GM12878 (cell line): ENCODE results near the gene BMPR2. TPM values are rescaled to one million over a fixed set of nuclear protein-coding genes. Genes with fewer than 3 reads are reported as not detected.
A peak's percentile ranks its signal among the peaks of the same experiment; 100 is the strongest.

Experiments
- ATAC-seq: fragments of 200-7000 bp; cut with Tn5 transposase; 3 replicates; pipeline ENCODE4 v1.9.1; 2020; ENCODE audit warnings: mild to moderate bottlenecking, moderate library complexity
- BruUV-seq: library from RNA; stranded (reverse); fragments of 400-500 nt; replicated peaks from 2 replicates; lab custom pipeline; 2021; lab: Mats Ljungman, UMichigan
- CTCF ChIA-PET: fragments of 300-600 bp; sonication (Branson Sonifier 250); formaldehyde crosslinking; extraction: SDS; loops from one replicate; lab custom pipeline; 2021; ENCODE audit warnings: inconsistent platforms; lab: Yijun Ruan, JAX
- POLR2A ChIA-PET: fragments of 350-600 bp; formaldehyde crosslinking; extraction: SDS; loops from one replicate; lab custom pipeline; 2021; ENCODE audit warnings: inconsistent platforms; lab: Charles Lee
- RAD21 ChIA-PET: fragments of 300-600 bp; sonication (Branson Sonifier 250); formaldehyde crosslinking; loops from one replicate; lab custom pipeline; 2023; ENCODE audit warnings: antibody characterized with exemption; ENCODE audit not compliant: unreplicated experiment; lab: Charles Lee
- SMC1A ChIA-PET: fragments of 300-600 bp; sonication (Branson Sonifier 250); formaldehyde crosslinking; loops from one replicate; lab custom pipeline; 2023; ENCODE audit not compliant: unreplicated experiment, uncharacterized antibody; lab: Charles Lee
- DNase-seq: peaks from one replicate; pipeline ENCODE4 v3.0.0-alpha.2; 2011; ENCODE audit warnings: low read depth, low spot score
- FAIRE-seq: peaks from 3 replicates; lab custom pipeline; 2011; peaks lifted over from hg19 to GRCh38; lab: Jason Lieb, UNC
- H2AFZ ChIP-seq: 2 replicates; pipeline ENCODE4 v1.6.0; 2011; ENCODE audit warnings: low read depth, low read length, control low read depth; ENCODE audit not compliant: control insufficient read depth
- H3K27ac ChIP-seq: 2 replicates; pipeline ENCODE4 v1.5.1; 2011; ENCODE audit warnings: control low read depth; ENCODE audit not compliant: control insufficient read depth, insufficient read depth
- H3K27me3 ChIP-seq, 2 experiments: replicated peaks in 1 of 2; 2 replicates each; pipeline versions ENCODE4 v1.6.0 to v1.6.1; 2011; ENCODE audit warnings: low read length in 1 of 2; ENCODE audit not compliant: control insufficient read depth in 2 of 2, insufficient read depth in 2 of 2
- H3K36me3 ChIP-seq, 2 experiments: 2 replicates each; pipeline ENCODE4 v1.5.1; 2011; ENCODE audit warnings: low read length in 1 of 2; ENCODE audit not compliant: control insufficient read depth in 2 of 2, insufficient read depth in 2 of 2
- H3K4me1 ChIP-seq: 2 replicates; pipeline ENCODE4 v1.6.1; 2011; ENCODE audit warnings: mild to moderate bottlenecking, low read length, moderate library complexity, mixed read lengths; ENCODE audit not compliant: control insufficient read depth, insufficient read depth
- H3K4me2 ChIP-seq: 2 replicates; pipeline ENCODE4 v1.6.0; 2011; ENCODE audit warnings: control low read depth; ENCODE audit not compliant: control insufficient read depth, insufficient read depth
- H3K4me3 ChIP-seq: fragments of 200-600 bp; sonication (generic); 2 replicates; pipeline ENCODE4 v1.5.1; 2016
- H3K79me2 ChIP-seq: 2 replicates; pipeline ENCODE4 v1.6.0; 2011; ENCODE audit warnings: low read length; ENCODE audit not compliant: control insufficient read depth, insufficient read depth
- H3K9ac ChIP-seq: 2 replicates; pipeline ENCODE4 v1.8.0; 2011; ENCODE audit warnings: low read length, control low read depth, mixed read lengths; ENCODE audit not compliant: control insufficient read depth, insufficient read depth
- H3K9me3 ChIP-seq: replicated peaks from 3 replicates; pipeline ENCODE4 v1.5.1; 2011; ENCODE audit warnings: mild to moderate bottlenecking, low read length; ENCODE audit not compliant: control insufficient read depth, insufficient read depth
- H4K20me1 ChIP-seq: 2 replicates; pipeline ENCODE4 v1.6.0; 2011; ENCODE audit not compliant: control insufficient read depth, insufficient read depth
- EP300 ChIP-seq, 2 experiments: fragments of 150-350 bp in 1 of 2; IDR thresholded peaks; 2 replicates each; pipeline ENCODE4 v1.6.1; 2011 to 2012; ENCODE audit warnings: low read depth in 2 of 2, low read length in 2 of 2, borderline replicate concordance in 1 of 2, improper control_type of control experiment in 1 of 2, inconsistent platforms in 1 of 2; ENCODE audit not compliant: control insufficient read depth in 1 of 2
- EZH2 ChIP-seq: IDR thresholded peaks from 2 replicates; pipeline ENCODE4 v1.6.1; 2012; ENCODE audit warnings: low read depth, mild to moderate bottlenecking, control low read depth, inconsistent platforms, low read length, borderline replicate concordance; ENCODE audit not compliant: control insufficient read depth
- GATAD2B ChIP-seq: fragments of 450-650 bp; conservative IDR thresholded peaks from 2 replicates; pipeline ENCODE4 v1.6.1; 2017; ENCODE audit warnings: low read depth, mild to moderate bottlenecking, moderate library complexity
- IKZF2 ChIP-seq, 2 experiments: fragments of 450-650 bp; IDR thresholded peaks; 2 replicates each; pipeline ENCODE4 v1.6.1; 2017; ENCODE audit warnings: mild to moderate bottlenecking in 2 of 2, moderate library complexity in 2 of 2
- JUNB ChIP-seq: IDR thresholded peaks from 2 replicates; pipeline ENCODE4 v1.6.1; 2016; ENCODE audit warnings: antibody characterized with exemption, mild to moderate bottlenecking
- MXI1 ChIP-seq: fragments of 150-350 bp; IDR thresholded peaks from 2 replicates; pipeline ENCODE4 v1.6.1; 2011; ENCODE audit warnings: low read depth, mild to moderate bottlenecking, inconsistent platforms, low read length, improper control_type of control experiment
- SREBF2 ChIP-seq: IDR thresholded peaks from 2 replicates; pipeline ENCODE4 v1.6.1; 2012; ENCODE audit warnings: mild to moderate bottlenecking, low read length
- TCF7 ChIP-seq: IDR thresholded peaks from 2 replicates; pipeline ENCODE4 v1.6.1; 2014; ENCODE audit warnings: antibody characterized with exemption, borderline replicate concordance
- WRNIP1 ChIP-seq: IDR thresholded peaks from 2 replicates; pipeline ENCODE4 v1.6.1; 2011; ENCODE audit warnings: low read depth, low read length, improper control_type of control experiment, borderline replicate concordance
- ZNF384 ChIP-seq: IDR thresholded peaks from 2 replicates; pipeline ENCODE4 v1.6.1; 2012; ENCODE audit warnings: low read depth, mild to moderate bottlenecking, low read length, improper control_type of control experiment, borderline replicate concordance
- WGBS: methylation state at CpG from one replicate; pipeline ENCODE4 v1.1.6; 2016; ENCODE audit warnings: low lambda C conversion rate; ENCODE audit not compliant: insufficient replicate concordance, insufficient coverage; ENCODE audit errors: missing lambda C conversion rate; 5-methylcytosine and 5-hydroxymethylcytosine counted together
- in situ Hi-C: fragments of 300-500 bp; cut with MboI; formaldehyde crosslinking; loops from 9 replicates; pipeline ENCODE4 v1.14.3; 2018; ENCODE audit warnings: mixed read lengths
- intact Hi-C: fragments of 100-400 bp; cut with micrococcal nuclease; formaldehyde crosslinking; loops from one replicate; pipeline ENCODE4 v1.14.2; 2022; ENCODE audit not compliant: unreplicated experiment
- polyA plus RNA-seq, 11 experiments: library from polyadenylated mRNA; depleted of rRNA in 4 of 11; unstranded in 6 of 11; stranded (reverse) in 5 of 11; fragments of >200 nt; fragmentation: Nextera tagmentation in 4 of 11; fragmentation: Illumina TruSeq in 1 of 11; extraction: Ambion mirVana in 4 of 11; extraction: Trizol in 1 of 11; gene quantifications; 1 replicate in 1 of 11; 2 replicates in 10 of 11; pipeline versions ENCODE4 v1.2.1 to v1.2.3, GENCODE V29; 2011 to 2016; ENCODE audit warnings: inconsistent platforms in 2 of 11, missing spikeins in 2 of 11, low read depth in 1 of 11
- total RNA-seq, 4 experiments: library from RNA; depleted of rRNA in 3 of 4; stranded (reverse); fragments of >200 nt in 3 of 4; fragmentation: Illumina TruSeq in 1 of 4; extraction: Trizol in 1 of 4; gene quantifications; 2 replicates each; pipeline versions ENCODE4 v1.2.1 to v1.2.3, GENCODE V29; 2013 to 2021
- TF ChIP-seq, protein P1 (sequence below): IDR thresholded peaks from 2 replicates; pipeline ENCODE4 v1.6.1; 2012; ENCODE audit warnings: low read depth, low read length, improper control_type of control experiment
- TF ChIP-seq, protein P2 (sequence below): fragments of 450-650 bp; formaldehyde crosslinking; IDR thresholded peaks from 2 replicates; pipeline ENCODE4 v1.5.0; 2022; ENCODE audit warnings: mild to moderate bottlenecking, missing genetic modification characterization
- TF ChIP-seq, protein P3 (sequence below): fragments of 150-350 bp; IDR thresholded peaks from 2 replicates; pipeline ENCODE4 v1.6.1; 2014; ENCODE audit warnings: mild to moderate bottlenecking, low read depth, low read length
- TF ChIP-seq, protein P4 (sequence below): IDR thresholded peaks from 2 replicates; pipeline ENCODE4 v1.6.1; 2012; ENCODE audit warnings: low read length, inconsistent platforms

Gene BMPR2
- total and polyA plus RNA-seq, 10 of the 15 experiments (the other 5 are each of a cell fraction or from before 2014, with no cell fraction given) = 2.4 to 33.0 (median 7.1) TPM

DNA sequence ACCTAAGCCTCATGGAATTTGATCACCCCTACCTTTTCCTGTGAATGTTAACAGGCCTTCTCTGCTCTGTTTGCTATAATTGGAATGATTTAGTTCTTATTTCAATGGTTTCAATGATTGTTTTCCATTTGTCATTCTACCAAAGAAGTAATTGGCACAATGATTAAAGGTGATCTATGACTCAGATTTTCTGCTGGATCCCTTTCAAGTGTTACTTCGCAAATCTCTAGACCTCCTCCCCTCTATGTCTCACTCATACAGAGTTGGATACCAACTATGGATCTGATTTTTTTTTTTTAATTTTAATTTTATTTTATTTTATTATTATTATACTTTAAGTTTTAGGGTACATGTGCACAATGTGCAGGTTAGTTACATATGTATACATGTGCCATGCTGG lies 229.0 kb downstream of the BMPR2 start (continued):
- no peak for TF ChIP-seq GATAD2B

DNA sequence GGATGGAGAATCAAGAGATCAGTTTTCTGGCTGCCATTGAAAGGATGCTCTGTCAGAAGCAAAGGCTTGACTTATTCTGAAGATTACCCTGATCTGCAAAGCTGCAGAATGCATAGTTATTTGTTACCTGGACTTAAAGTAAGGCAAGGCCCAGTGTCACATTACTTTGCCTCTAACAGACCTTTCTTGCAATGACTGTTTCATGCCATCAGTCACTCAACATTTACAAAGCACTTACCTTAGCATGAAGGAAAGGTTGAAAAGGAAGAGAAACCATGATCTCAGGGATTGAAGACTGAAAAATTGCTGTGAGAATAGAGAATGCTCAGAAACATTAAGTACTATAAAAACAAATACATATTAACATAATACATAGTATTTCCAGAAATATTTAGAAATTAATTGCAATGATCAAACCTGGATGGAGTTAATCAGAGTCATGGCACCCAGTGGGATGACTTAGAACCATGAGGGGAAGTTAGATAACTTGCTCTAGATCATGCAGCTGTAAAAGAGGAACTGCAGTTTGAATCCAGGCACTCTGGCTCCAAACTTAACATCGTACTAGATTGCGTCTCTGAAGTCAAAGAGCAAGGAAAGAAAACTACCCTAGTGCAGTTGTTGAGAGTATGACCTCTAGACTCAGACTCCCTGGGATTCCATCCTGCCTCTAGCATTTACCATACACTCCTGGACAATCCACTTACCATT lies 232.2 kb downstream of the BMPR2 start:
- H3K4me2 ChIP-seq = peak overlapping the region; percentile 56
- peak overlapping the region; percentile 33; the same call in 1 of the 2 replicates for H3K4me3 ChIP-seq
- FAIRE-seq = no peak
- no TSS peak for BruUV-seq
- CTCF ChIA-PET = interaction anchor here (0.9 to 1.1 kb wide), 2 partner anchors 18 to 20 kb away, joined by 3 to 5 read pairs; no protein-coding TSS in a partner anchor
- no peaks in the 10 kb centered on the region for H3K79me2 ChIP-seq
- POLR2A ChIA-PET = no interaction called here
- WGBS = 73% methylated on average over 2 of the region's 2 CpGs
- peak overlapping the region; percentile 64 for H3K27ac ChIP-seq
- no peak overlapping the region for H3K9ac ChIP-seq
- no peaks in the 10 kb centered on the region; the same call in 2 of the 3 replicates for H3K9me3 ChIP-seq
- no peaks in the 10 kb centered on the region for H4K20me1 ChIP-seq
- RAD21 ChIA-PET = interaction anchor here (1.7 kb wide), 1 partner anchor 18 kb away, joined by 6 read pairs; no protein-coding TSS in a partner anchor
- no peaks in the 10 kb centered on the region for H3K27me3 ChIP-seq
- peak; percentile 26 for DNase-seq
- peak; percentile 50 for ATAC-seq
- peaks cover 40% of the 10 kb centered on the region for H3K4me1 ChIP-seq
- peak overlapping the region; percentile 31 for H2AFZ ChIP-seq
- in situ Hi-C loops (no loop called here), intact Hi-C loops (loop anchor here (2.0 kb wide), 1 partner anchor 27 kb away; the partner anchor contains the start of gene FAM117B)
- SMC1A ChIA-PET = interaction anchor here (0.9 to 2.4 kb wide), 3 partner anchors 20 to 88 kb away, joined by 3 to 8 read pairs (median 4); no protein-coding TSS in a partner anchor
- H3K36me3 ChIP-seq = no peaks in the 10 kb centered on the region
- peak; percentile 71 for TF ChIP-seq JUNB
- TF ChIP-seq, protein P1, sequence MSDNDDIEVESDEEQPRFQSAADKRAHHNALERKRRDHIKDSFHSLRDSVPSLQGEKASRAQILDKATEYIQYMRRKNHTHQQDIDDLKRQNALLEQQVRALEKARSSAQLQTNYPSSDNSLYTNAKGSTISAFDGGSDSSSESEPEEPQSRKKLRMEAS = no peak
- no peak for TF ChIP-seq ZNF384
- TF ChIP-seq IKZF2 (IDR thresholded peaks at IDR 0.05) = 0 out of 4 replicates have a peak, but pooled peaks of 1 of the 2 experiments have one; percentile 11
- no peak for TF ChIP-seq SREBF2
- TF ChIP-seq MXI1 = no peak
- no peak for TF ChIP-seq EP300 (IDR thresholded peaks at IDR 0.05; ENCODE audit: borderline replicate concordance in 1 of 2, control insufficient read depth in 1 of 2, low read depth in 2 of 2, low read length in 2 of 2)
- no peak for TF ChIP-seq EZH2
- TF ChIP-seq, protein P2, sequence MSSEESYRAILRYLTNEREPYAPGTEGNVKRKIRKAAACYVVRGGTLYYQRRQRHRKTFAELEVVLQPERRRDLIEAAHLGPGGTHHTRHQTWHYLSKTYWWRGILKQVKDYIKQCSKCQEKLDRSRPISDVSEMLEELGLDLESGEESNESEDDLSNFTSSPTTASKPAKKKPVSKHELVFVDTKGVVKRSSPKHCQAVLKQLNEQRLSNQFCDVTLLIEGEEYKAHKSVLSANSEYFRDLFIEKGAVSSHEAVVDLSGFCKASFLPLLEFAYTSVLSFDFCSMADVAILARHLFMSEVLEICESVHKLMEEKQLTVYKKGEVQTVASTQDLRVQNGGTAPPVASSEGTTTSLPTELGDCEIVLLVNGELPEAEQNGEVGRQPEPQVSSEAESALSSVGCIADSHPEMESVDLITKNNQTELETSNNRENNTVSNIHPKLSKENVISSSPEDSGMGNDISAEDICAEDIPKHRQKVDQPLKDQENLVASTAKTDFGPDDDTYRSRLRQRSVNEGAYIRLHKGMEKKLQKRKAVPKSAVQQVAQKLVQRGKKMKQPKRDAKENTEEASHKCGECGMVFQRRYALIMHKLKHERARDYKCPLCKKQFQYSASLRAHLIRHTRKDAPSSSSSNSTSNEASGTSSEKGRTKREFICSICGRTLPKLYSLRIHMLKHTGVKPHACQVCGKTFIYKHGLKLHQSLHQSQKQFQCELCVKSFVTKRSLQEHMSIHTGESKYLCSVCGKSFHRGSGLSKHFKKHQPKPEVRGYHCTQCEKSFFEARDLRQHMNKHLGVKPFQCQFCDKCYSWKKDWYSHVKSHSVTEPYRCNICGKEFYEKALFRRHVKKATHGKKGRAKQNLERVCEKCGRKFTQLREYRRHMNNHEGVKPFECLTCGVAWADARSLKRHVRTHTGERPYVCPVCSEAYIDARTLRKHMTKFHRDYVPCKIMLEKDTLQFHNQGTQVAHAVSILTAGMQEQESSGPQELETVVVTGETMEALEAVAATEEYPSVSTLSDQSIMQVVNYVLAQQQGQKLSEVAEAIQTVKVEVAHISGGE (CRISPR knock-in tag) = no peak
- TF ChIP-seq TCF7 = peak; percentile 16; the same call in 1 of the 2 replicates
- TF ChIP-seq, protein P3, sequence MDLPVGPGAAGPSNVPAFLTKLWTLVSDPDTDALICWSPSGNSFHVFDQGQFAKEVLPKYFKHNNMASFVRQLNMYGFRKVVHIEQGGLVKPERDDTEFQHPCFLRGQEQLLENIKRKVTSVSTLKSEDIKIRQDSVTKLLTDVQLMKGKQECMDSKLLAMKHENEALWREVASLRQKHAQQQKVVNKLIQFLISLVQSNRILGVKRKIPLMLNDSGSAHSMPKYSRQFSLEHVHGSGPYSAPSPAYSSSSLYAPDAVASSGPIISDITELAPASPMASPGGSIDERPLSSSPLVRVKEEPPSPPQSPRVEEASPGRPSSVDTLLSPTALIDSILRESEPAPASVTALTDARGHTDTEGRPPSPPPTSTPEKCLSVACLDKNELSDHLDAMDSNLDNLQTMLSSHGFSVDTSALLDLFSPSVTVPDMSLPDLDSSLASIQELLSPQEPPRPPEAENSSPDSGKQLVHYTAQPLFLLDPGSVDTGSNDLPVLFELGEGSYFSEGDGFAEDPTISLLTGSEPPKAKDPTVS = no peak
- TF ChIP-seq, protein P4, sequence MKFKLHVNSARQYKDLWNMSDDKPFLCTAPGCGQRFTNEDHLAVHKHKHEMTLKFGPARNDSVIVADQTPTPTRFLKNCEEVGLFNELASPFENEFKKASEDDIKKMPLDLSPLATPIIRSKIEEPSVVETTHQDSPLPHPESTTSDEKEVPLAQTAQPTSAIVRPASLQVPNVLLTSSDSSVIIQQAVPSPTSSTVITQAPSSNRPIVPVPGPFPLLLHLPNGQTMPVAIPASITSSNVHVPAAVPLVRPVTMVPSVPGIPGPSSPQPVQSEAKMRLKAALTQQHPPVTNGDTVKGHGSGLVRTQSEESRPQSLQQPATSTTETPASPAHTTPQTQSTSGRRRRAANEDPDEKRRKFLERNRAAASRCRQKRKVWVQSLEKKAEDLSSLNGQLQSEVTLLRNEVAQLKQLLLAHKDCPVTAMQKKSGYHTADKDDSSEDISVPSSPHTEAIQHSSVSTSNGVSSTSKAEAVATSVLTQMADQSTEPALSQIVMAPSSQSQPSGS = no peak
- no peak for TF ChIP-seq WRNIP1
